ENCODE measurements around the gene NCOA3. TPM values are rescaled to one million over a fixed set of nuclear protein-coding genes. Genes with fewer than 3 reads are reported as not detected.

Gene NCOA3
- total and polyA plus RNA-seq, 12 donors = 2.6 to 35.6 (median 22.2) TPM

DNA sequence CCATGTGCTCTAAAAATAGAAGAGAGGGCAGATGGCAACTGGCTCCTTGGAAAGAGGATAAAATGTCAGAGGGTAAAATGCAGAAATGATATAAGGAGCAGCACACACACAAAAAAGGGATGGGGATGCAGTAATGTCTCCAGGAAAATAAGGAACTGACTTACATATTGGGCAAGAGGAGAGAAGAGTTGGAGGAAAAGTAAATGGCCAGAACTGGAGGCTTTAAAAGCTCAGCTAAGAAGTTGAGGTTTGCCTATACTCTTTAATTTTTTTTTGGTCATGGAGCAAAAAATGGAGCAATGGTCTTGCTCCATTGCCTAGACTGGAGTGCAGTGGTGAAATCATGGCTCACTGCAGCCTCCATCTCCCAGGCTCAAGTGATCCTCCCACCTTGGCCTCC, 189.9 kb downstream of the NCOA3 start:
- intact Hi-C loops (cut with DNase I) = no loop called here
- no peaks in the 10 kb centered on the region for H3K27me3 ChIP-seq
- no peaks in the 10 kb centered on the region for H3K36me3 ChIP-seq (replicated peaks in 1 of 2)
- H3K9me3 ChIP-seq (replicated peaks in 1 of 3) = peaks cover 3 to 27% (median 5%) of the 10 kb centered on the region in 3 donors
- DNase-seq = no peak
- no peak overlapping the region for H3K27ac ChIP-seq
- H3K4me3 ChIP-seq = no peak overlapping the region
- H3K4me1 ChIP-seq (replicated peaks in 1 of 2) = no peaks in the 10 kb centered on the region
- TF ChIP-seq, protein P1, sequence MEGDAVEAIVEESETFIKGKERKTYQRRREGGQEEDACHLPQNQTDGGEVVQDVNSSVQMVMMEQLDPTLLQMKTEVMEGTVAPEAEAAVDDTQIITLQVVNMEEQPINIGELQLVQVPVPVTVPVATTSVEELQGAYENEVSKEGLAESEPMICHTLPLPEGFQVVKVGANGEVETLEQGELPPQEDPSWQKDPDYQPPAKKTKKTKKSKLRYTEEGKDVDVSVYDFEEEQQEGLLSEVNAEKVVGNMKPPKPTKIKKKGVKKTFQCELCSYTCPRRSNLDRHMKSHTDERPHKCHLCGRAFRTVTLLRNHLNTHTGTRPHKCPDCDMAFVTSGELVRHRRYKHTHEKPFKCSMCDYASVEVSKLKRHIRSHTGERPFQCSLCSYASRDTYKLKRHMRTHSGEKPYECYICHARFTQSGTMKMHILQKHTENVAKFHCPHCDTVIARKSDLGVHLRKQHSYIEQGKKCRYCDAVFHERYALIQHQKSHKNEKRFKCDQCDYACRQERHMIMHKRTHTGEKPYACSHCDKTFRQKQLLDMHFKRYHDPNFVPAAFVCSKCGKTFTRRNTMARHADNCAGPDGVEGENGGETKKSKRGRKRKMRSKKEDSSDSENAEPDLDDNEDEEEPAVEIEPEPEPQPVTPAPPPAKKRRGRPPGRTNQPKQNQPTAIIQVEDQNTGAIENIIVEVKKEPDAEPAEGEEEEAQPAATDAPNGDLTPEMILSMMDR (IDR thresholded peaks at IDR 0.05) = no peak

DNA sequence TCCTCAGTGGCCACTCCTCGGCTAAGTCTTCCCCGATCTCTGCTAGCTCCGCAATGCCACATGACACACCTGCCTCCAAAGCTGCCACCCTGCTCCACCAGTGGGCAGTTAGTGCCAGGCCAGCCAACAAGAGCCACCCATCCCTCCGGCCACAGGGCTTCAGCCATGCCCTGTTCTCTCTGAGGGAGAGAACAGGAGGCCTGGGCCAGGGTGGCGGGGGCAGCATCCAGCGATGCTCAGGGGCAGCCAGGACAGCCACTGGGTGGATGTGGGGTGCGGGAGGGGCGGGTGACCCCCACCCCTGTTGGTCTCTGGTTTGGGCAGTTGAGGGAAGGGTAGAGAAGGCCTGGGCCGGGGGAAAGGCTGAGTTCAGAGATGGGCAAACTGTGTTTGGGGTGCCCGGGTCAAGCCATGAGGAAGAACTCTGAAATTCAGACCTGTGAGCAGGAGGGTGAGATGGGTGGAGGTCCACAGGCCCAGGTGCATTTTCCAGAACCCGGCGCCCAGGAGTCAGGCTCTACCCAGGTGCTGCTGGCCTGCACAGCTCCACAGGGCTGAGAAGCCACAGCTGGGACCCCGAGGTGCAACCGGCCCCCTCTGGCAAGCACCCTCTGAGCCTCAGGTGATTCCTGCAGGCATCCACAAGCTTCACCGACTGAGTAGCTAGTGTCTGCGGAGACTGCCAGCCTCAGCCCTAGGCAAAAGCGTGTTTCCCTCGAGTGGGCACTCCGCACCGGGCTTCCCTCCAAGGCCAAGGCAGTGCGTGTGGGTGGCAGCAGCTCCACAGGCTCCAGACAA, 192.5 kb downstream of the NCOA3 start:
- intact Hi-C loops (cut with DNase I) = no loop called here

GRCh38 chr20:47696856-47697255, 195.2 kb downstream of the NCOA3 start:
- no peak for DNase-seq
- no peaks in the 10 kb centered on the region for H3K27me3 ChIP-seq
- no peak overlapping the region for H3K4me3 ChIP-seq
- no peak overlapping the region for H3K27ac ChIP-seq
- peaks cover 0 to 15% (median 4%) of the 10 kb centered on the region in 3 donors for H3K9me3 ChIP-seq (replicated peaks in 1 of 3)
- no peaks in the 10 kb centered on the region for H3K36me3 ChIP-seq (replicated peaks in 1 of 2)
- TF ChIP-seq, protein P1 (IDR thresholded peaks at IDR 0.05) = no peak
- TF ChIP-seq POLR2A (IDR thresholded peaks at IDR 0.05) = no peak
- WGBS, 4 donors = 94 to 98% (median 96%) methylated on average over 11 of the region's 11 CpGs
- H3K4me1 ChIP-seq (replicated peaks in 1 of 2) = no peaks in the 10 kb centered on the region
- intact Hi-C loops (cut with DNase I) = no loop called here

More for the DNA sequence above, 192.5 kb downstream of the NCOA3 start:
- Histone ChIP-seq H3K36me3 (replicated peaks in 1 of 2) (no peaks in the 10 kb centered on the region), H3K4me3 (no peak overlapping the region), H3K27ac (no peak overlapping the region), H3K4me1 (replicated peaks in 1 of 2) (no peaks in the 10 kb centered on the region), H3K27me3 (no peaks in the 10 kb centered on the region), H3K9me3 (replicated peaks in 1 of 3) (peaks cover 3 to 27% (median 5%) of the 10 kb centered on the region in 3 donors)
- no peak for DNase-seq
- 93 to 98% (median 93%) methylated on average over 9 to 21 of the region's 21 CpGs for WGBS, 4 donors
- TF ChIP-seq, protein P1 (IDR thresholded peaks at IDR 0.05) = no peak
- TF ChIP-seq POLR2A (IDR thresholded peaks at IDR 0.05) = no peak

DNA sequence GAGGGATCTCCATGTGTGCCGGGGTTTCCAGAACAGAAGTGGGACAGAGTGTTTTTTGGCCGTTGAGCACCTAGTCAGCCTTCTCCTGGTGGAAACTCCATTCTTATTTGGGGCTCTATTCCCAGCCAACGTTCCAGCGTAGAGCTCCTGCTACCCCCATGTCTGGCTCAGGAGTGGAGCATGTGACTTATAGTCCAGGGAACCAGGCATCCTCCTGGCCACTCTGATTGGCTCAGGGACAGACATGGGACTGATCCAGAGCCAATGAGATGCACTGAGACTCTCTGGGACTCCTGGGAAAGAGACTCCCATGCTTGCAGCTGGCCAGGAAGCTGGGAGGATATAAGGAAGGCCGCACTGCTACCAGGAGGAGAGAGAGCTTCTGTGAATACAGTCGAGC, 196.5 kb downstream of the NCOA3 start:
- intact Hi-C loops (cut with DNase I) = no loop called here
- no peak for DNase-seq
- H3K4me3 ChIP-seq = no peak overlapping the region
- H3K36me3 ChIP-seq (replicated peaks in 1 of 2) = no peaks in the 10 kb centered on the region
- peaks cover 0 to 2% (median 0%) of the 10 kb centered on the region in 3 donors for H3K9me3 ChIP-seq (replicated peaks in 1 of 3)
- H3K27me3 ChIP-seq = no peaks in the 10 kb centered on the region
- 89 to 97% (median 92%) methylated on average over 3 to 6 of the region's 6 CpGs for WGBS, 4 donors
- no peak for TF ChIP-seq POLR2A (IDR thresholded peaks at IDR 0.05)
- TF ChIP-seq, protein P1 (IDR thresholded peaks at IDR 0.05) = no peak
- H3K4me1 ChIP-seq (replicated peaks in 1 of 2) = no peaks in the 10 kb centered on the region
- H3K27ac ChIP-seq = no peak overlapping the region

All from adrenal gland (tissue), 12 donors.